ENCODE data around the gene PANK4.
"Not testable (repeated sequence)": the region's sequence is repeated elsewhere in the genome, so short reads cannot be mapped to it uniquely, and the experiment has no call there.

The PANK4 gene

GRCh38 chr1:2466958-2467554 is 59.3 kb downstream of the PANK4 start:
- DNase-seq, result no peak

GRCh38 chr1:2466270-2466665 is 60.1 kb downstream of the PANK4 start:
- DNase-seq, result no peak

GRCh38 chr1:2465371-2466269 is 60.8 kb downstream of the PANK4 start:
- no peak for DNase-seq

- DNase-seq, result no peak
These were observed 63.0 kb downstream of the PANK4 start for GRCh38 chr1:2463396-2463795.

GRCh38 chr1:2462819-2463218 is 63.6 kb downstream of the PANK4 start:
- no peak for DNase-seq

- DNase-seq, result peak in 4 of 56 donors; percentile 10 to 22 (median 22)
These were observed 65.2 kb downstream of the PANK4 start for GRCh38 chr1:2460996-2461751.

DNA sequence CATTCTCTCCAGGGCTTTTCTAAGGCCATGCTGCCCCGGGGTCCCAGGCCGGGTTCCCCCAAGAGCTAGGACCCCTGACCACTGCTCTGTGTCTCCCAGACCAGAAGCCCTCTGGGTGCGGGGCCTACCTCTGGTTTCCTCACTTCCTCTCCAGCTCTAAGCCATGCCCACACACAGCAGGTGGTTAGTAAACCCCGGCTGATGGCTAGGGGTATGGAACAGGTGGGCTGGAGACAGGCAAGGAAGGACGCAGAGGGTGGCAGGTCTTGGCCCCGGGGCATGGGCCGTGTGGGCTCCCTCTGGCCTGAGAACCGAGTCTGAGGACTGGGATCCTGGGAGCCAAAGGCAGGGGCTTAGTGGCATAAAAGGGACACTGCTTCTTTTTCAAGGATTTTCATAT is 66.2 kb downstream of the PANK4 start:
- DNase-seq, result no peak

DNA sequence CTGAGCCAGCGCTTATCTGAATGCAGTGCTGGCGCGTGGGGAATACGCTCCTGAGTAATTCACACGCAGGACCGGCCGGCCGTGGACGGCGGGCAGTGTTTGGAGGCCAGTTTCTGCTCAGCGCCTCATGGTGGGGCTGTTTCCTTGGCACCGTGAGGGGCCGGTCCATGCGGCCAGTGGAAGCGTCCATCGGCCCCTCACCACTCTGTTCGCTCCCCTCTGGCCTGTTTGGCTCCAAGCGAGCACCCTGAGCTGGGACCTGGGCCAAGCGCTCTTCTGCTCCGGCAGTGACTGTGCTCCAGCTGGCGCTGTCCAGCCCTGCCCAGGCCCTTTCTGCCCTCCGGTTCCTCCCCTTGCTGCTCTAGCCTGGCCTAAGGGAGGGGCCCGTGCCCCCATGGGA is 66.6 kb downstream of the PANK4 start:
- DNase-seq, result peak in 51 of 56 donors; percentile 27 to 89 (median 66)

- not testable (repeated sequence) for DNase-seq
These were observed 67.2 kb downstream of the PANK4 start for GRCh38 chr1:2459102-2459753.

DNA sequence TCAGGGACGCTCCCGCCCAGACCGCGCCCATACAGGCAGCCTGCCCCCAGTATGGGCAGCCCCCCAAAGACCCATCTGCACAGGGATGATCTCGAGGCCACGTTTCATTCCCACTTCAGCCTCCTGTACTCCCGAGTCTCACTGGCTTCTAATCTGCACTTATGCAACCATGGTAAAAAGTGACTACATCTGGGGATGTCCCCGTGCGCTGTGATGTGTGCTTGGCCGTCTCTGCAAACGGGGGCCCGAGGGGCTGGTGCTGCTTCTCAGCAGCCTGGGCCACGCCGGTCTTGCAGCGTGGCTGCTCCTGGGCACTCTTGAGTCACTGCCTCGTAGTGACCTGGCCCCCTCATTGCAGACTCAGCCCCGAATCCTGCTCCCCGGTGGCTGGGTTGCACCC is 67.7 kb downstream of the PANK4 start:
- DNase-seq, result no peak

Data from amygdala (tissue), 56 donors.